Endothelial cell of umbilical vein (primary cell): ENCODE data around the gene NBEAL1.

Experiments used
- EZH2 ChIP-seq: IDR thresholded peaks from 2 replicates; pipeline ENCODE4 v1.6.1; 2012; ENCODE audit warnings: borderline replicate concordance, low read depth, mild to moderate bottlenecking, moderate library complexity, low read length, inconsistent platforms; ENCODE audit not compliant: severe bottlenecking
- MYC ChIP-seq: IDR thresholded peaks from one replicate; pipeline ENCODE4 v1.6.1; 2011; ENCODE audit warnings: mild to moderate bottlenecking, low read depth, low read length
- TF ChIP-seq, protein P1 (sequence below), 2 donors: IDR thresholded peaks; 1 replicate in 1 of 2; 2 replicates in 1 of 2; pipeline ENCODE4 v1.5.1; 2011; ENCODE audit warnings: low read length in 2 of 2, mild to moderate bottlenecking in 2 of 2, moderate library complexity in 2 of 2, control low read depth in 1 of 2, inconsistent platforms in 1 of 2, low read depth in 1 of 2; ENCODE audit not compliant: insufficient read depth in 1 of 2; ENCODE audit errors: extremely low read depth in 1 of 2

DNA sequence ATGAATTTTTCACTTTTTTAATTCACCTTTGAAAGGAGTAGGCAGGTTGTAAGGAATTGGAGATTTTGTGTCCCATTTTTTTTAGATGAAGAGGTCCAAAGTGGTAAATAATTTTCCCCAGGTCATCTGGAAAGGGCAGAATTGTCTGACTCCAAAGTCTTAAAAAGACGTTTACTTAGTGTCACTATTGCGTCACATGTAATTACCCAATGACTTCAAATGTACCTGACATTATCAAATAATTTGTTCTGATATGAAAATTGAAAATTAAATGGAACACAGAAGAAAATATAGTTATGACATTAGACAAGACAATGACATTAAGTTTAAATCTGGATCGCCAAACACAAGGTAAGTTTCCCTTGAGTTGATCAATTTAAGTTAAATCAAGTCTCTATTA, 24.2 kb upstream of the NBEAL1 start:
- TF ChIP-seq, protein P1, sequence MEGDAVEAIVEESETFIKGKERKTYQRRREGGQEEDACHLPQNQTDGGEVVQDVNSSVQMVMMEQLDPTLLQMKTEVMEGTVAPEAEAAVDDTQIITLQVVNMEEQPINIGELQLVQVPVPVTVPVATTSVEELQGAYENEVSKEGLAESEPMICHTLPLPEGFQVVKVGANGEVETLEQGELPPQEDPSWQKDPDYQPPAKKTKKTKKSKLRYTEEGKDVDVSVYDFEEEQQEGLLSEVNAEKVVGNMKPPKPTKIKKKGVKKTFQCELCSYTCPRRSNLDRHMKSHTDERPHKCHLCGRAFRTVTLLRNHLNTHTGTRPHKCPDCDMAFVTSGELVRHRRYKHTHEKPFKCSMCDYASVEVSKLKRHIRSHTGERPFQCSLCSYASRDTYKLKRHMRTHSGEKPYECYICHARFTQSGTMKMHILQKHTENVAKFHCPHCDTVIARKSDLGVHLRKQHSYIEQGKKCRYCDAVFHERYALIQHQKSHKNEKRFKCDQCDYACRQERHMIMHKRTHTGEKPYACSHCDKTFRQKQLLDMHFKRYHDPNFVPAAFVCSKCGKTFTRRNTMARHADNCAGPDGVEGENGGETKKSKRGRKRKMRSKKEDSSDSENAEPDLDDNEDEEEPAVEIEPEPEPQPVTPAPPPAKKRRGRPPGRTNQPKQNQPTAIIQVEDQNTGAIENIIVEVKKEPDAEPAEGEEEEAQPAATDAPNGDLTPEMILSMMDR (IDR thresholded peaks at IDR 0.05; ENCODE audit: extremely low read depth in 1 of 2, insufficient read depth in 1 of 2, low read depth in 1 of 2, low read length in 2 of 2): no peak
- no peak for TF ChIP-seq EZH2
- TF ChIP-seq MYC: no peak
